Coronary artery (tissue), 2 donors: ENCODE results near the gene KHSRP.

Experiments
- DNase-seq: peaks from one replicate; pipeline ENCODE4 v3.0.0-alpha.2; 2017; ENCODE audit warnings: low spot score
- H3K27ac ChIP-seq, 2 donors: fragments of 200-600 bp; sonication (generic); one replicate each; pipeline ENCODE4 v1.5.1; 2016 to 2019
- H3K4me3 ChIP-seq: fragments of 200-600 bp; sonication (generic); 2 replicates; pipeline ENCODE4 v1.5.1; 2016; ENCODE audit warnings: mild to moderate bottlenecking, moderate library complexity
- CTCF ChIP-seq: fragments of 200-600 bp; sonication (generic); IDR thresholded peaks from one replicate; pipeline ENCODE4 v1.5.1; 2019; ENCODE audit warnings: antibody characterized with exemption

KHSRP gene

GRCh38 chr19:6384381-6384780 lies 40.2 kb downstream of the KHSRP start:
- Histone ChIP-seq H3K4me3 (no peak overlapping the region), H3K27ac (no peak overlapping the region)
- no peak for TF ChIP-seq CTCF
- no peak for DNase-seq

- no peak overlapping the region for H3K4me3 ChIP-seq
- DNase-seq: no peak
- TF ChIP-seq CTCF: no peak
- H3K27ac ChIP-seq: no peak overlapping the region
Measured at GRCh38 chr19:6383188-6383587, 41.4 kb downstream of the KHSRP start.

- DNase-seq: no peak
- H3K4me3 ChIP-seq: no peak overlapping the region
Measured at GRCh38 chr19:6381030-6381750, 43.4 kb downstream of the KHSRP start.

GRCh38 chr19:6379744-6380143 lies 44.9 kb downstream of the KHSRP start:
- H3K27ac ChIP-seq: no peak overlapping the region
- no peak overlapping the region for H3K4me3 ChIP-seq
- TF ChIP-seq CTCF: no peak

More at GRCh38 chr19:6381030-6381750, 43.4 kb downstream of the KHSRP start:
- TF ChIP-seq CTCF: no peak
- H3K27ac ChIP-seq: no peak overlapping the region

GRCh38 chr19:6378486-6378885 lies 46.1 kb downstream of the KHSRP start:
- Histone ChIP-seq H3K27ac (peak overlapping the region in 1 of 2 donors; percentile 53), H3K4me3 (no peak overlapping the region)
- no peak for TF ChIP-seq CTCF
- DNase-seq: no peak

More at GRCh38 chr19:6379744-6380143, 44.9 kb downstream of the KHSRP start:
- DNase-seq: no peak

GRCh38 chr19:6378041-6378440 lies 46.6 kb downstream of the KHSRP start:
- peak overlapping the region in 1 of 2 donors; percentile 53 for H3K27ac ChIP-seq
- no peak overlapping the region for H3K4me3 ChIP-seq
- no peak for TF ChIP-seq CTCF
- DNase-seq: no peak

GRCh38 chr19:6376512-6377190 lies 48.0 kb downstream of the KHSRP start:
- H3K4me3 ChIP-seq: no peak overlapping the region
- DNase-seq: no peak
- no peak for TF ChIP-seq CTCF
- H3K27ac ChIP-seq: no peak overlapping the region
